MM.1S (cell line): ENCODE results near the gene GMPPA.

Experiments used
- CTCF ChIP-seq: fragments of 300-600 bp; sonication (generic); IDR thresholded peaks from 2 replicates; pipeline ENCODE4 v1.5.1; 2016; ENCODE audit warnings: antibody characterized with exemption, low read length, mixed read lengths
- EZH2 ChIP-seq: fragments of 300-600 bp; sonication (generic); optimal IDR thresholded peaks from 2 replicates; pipeline ENCODE3; 2017; ENCODE audit warnings: low read depth, mild to moderate bottlenecking, antibody characterized with exemption, low read length, mixed read lengths

GRCh38 chr2:219497495-219498279 lies 1.0 kb upstream of the GMPPA start:
- TF ChIP-seq CTCF (no peak), EZH2 (no peak)
